Stimulated activated effector memory CD8-positive, alpha-beta T cell treated with anti-CD3 and anti-CD28 coated beads, Interleukin-12 subunit alpha, Interleukin-12 subunit beta, amount 100 ng/mL, for 72 hours (primary cell): ENCODE data around the gene ESYT2.

Experiments
- ATAC-seq: fragments of 150-1000 bp; cut with Tn5 transposase; 2 replicates; pipeline ENCODE4 v1.10.0; 2021
- DNase-seq, 2 donors: peaks; one replicate each; pipeline ENCODE4 v3.0.0; 2021 to 2022; ENCODE audit warnings: low spot score in 2 of 2
- H3K27ac Mint-ChIP-seq: one replicate; pipeline ENCODE4 v1.8.0; 2022; ENCODE audit warnings: mild to moderate bottlenecking, mixed read lengths
- H3K36me3 Mint-ChIP-seq: one replicate; pipeline ENCODE4 v1.8.0; 2022; ENCODE audit warnings: mild to moderate bottlenecking, mixed read lengths
- H3K4me1 Mint-ChIP-seq: one replicate; pipeline ENCODE4 v1.8.0; 2022; ENCODE audit warnings: mixed read lengths
- H3K4me3 Mint-ChIP-seq: one replicate; pipeline ENCODE4 v1.8.0; 2022; ENCODE audit warnings: mild to moderate bottlenecking, mixed read lengths
- H3K9me3 Mint-ChIP-seq: one replicate; pipeline ENCODE4 v1.8.0; 2022; ENCODE audit warnings: mixed read lengths

Gene ESYT2

DNA sequence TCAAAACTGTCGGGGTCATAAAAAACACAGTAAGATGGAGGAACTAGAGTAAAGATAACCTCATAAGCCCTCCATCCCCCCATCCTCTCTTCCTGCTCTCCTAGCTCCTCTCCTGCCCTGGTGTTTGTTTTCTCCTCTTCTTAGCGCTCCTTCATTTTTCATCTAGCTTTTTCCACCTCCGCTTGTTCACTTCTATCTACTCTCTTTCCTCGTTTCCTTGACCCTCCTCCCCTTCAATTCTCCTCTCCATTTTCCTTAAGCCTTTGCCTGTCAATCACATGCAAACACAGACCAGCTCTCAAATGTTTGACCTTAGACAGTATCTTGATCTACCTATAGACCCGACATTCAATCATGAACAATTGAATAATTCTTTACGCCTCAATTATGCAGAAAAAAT lies 134.7 kb downstream of the ESYT2 start:
- Mint-ChIP-seq H3K9me3 (no peaks in the 10 kb centered on the region), H3K36me3 (peaks cover 87% of the 10 kb centered on the region), H3K27ac (peak overlapping the region; percentile 33), H3K4me1 (peaks cover 5% of the 10 kb centered on the region), H3K4me3 (no peak overlapping the region)
- DNase-seq (no peak), ATAC-seq (no peak)

GRCh38 chr7:158689488-158689887 lies 139.8 kb downstream of the ESYT2 start:
- H3K9me3 Mint-ChIP-seq: no peaks in the 10 kb centered on the region
- DNase-seq: no peak
- no peaks in the 10 kb centered on the region for H3K4me1 Mint-ChIP-seq
- no peak for ATAC-seq
- no peak overlapping the region for H3K4me3 Mint-ChIP-seq
- H3K27ac Mint-ChIP-seq: no peak overlapping the region
- peaks cover 93% of the 10 kb centered on the region for H3K36me3 Mint-ChIP-seq

GRCh38 chr7:158687406-158687805 lies 141.9 kb downstream of the ESYT2 start:
- Mint-ChIP-seq H3K4me3 (no peak overlapping the region), H3K27ac (no peak overlapping the region), H3K36me3 (peaks cover 85% of the 10 kb centered on the region), H3K9me3 (no peaks in the 10 kb centered on the region), H3K4me1 (no peaks in the 10 kb centered on the region)
- ATAC-seq (no peak), DNase-seq (no peak)

DNA sequence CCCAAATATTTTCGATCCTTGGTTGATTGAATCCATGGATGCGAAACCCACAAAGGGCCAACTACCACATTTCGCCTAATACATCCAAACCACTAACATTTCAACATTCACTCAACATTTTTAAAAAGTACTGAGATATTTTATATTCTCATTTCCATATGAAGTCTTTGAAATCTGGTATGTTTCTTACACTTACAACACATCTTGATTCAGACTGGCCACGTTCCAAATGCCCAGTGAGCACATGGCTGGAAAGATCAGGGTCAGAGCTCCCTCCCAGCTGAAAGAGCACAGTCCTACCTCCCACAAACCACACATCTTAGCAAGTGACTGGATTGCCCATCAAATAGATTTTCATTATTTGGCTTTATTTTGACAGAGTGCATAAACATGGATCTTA lies 143.6 kb downstream of the ESYT2 start:
- Mint-ChIP-seq H3K4me3 (no peak overlapping the region), H3K4me1 (no peaks in the 10 kb centered on the region), H3K9me3 (no peaks in the 10 kb centered on the region), H3K36me3 (peaks cover 79% of the 10 kb centered on the region), H3K27ac (no peak overlapping the region)
- ATAC-seq: no peak
- no peak for DNase-seq

DNA sequence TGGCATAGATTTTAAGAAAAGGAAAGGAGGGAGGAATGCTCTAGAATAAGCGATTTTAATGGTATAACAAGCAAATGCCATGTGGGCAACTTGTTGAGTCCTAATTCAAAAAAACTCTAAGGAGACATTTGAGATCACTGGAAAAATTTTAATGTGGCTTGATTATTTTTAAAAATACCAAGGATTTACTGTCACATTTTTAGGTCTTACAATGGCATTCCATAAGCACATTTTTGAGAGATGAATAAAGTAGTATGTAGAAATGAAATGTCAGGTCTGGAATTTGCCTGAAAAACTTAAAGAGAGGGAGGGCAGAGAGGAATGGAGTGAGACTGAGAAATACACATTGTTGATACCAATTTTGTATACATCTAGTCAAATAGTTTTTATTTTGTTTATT lies 145.0 kb downstream of the ESYT2 start:
- Mint-ChIP-seq H3K36me3 (peaks cover 79% of the 10 kb centered on the region), H3K27ac (peak overlapping the region; percentile 48), H3K4me1 (no peaks in the 10 kb centered on the region), H3K4me3 (no peak overlapping the region), H3K9me3 (no peaks in the 10 kb centered on the region)
- DNase-seq: no peak
- no peak for ATAC-seq

- H3K36me3 Mint-ChIP-seq: peaks cover 79% of the 10 kb centered on the region
- H3K4me3 Mint-ChIP-seq: no peak overlapping the region
- H3K4me1 Mint-ChIP-seq: no peaks in the 10 kb centered on the region
- H3K27ac Mint-ChIP-seq: peak overlapping the region; percentile 48
- no peaks in the 10 kb centered on the region for H3K9me3 Mint-ChIP-seq
- ATAC-seq (no peak), DNase-seq (no peak)
These were observed 145.8 kb downstream of the ESYT2 start for GRCh38 chr7:158683541-158683940.

- Mint-ChIP-seq H3K4me3 (no peak overlapping the region), H3K27ac (no peak overlapping the region), H3K9me3 (no peaks in the 10 kb centered on the region), H3K4me1 (no peaks in the 10 kb centered on the region), H3K36me3 (peaks cover 79% of the 10 kb centered on the region)
- no peak for ATAC-seq
- no peak for DNase-seq
These were observed 146.9 kb downstream of the ESYT2 start for GRCh38 chr7:158682456-158682855.
